Ishikawa (cell line): ENCODE measurements around the gene PRKN.

Source experiments
- CEBPB ChIP-seq: IDR thresholded peaks from 2 replicates; pipeline ENCODE4 v1.6.1; 2012
- CREB1 ChIP-seq: IDR thresholded peaks from 2 replicates; pipeline ENCODE4 v1.6.1; 2012; ENCODE audit warnings: low read depth
- EGR1 ChIP-seq: IDR thresholded peaks from 2 replicates; pipeline ENCODE4 v1.6.1; 2012
- EP300 ChIP-seq: IDR thresholded peaks from 2 replicates; pipeline ENCODE4 v1.6.1; 2012; ENCODE audit warnings: borderline replicate concordance
- FOXM1 ChIP-seq: IDR thresholded peaks from 2 replicates; pipeline ENCODE4 v1.6.1; 2012; ENCODE audit warnings: low read depth, borderline replicate concordance
- MAX ChIP-seq: IDR thresholded peaks from 2 replicates; pipeline ENCODE4 v1.6.1; 2012
- NFIC ChIP-seq: IDR thresholded peaks from 2 replicates; pipeline ENCODE4 v1.6.1; 2012
- RAD21 ChIP-seq: IDR thresholded peaks from 2 replicates; pipeline ENCODE4 v1.6.1; 2012; ENCODE audit warnings: low read depth
- REST ChIP-seq: IDR thresholded peaks from 2 replicates; pipeline ENCODE4 v1.6.1; 2012; ENCODE audit warnings: low read depth, mild to moderate bottlenecking
- TAF1 ChIP-seq: IDR thresholded peaks from 2 replicates; pipeline ENCODE4 v1.6.1; 2012; ENCODE audit warnings: low read depth, mild to moderate bottlenecking
- TCF12 ChIP-seq: IDR thresholded peaks from 2 replicates; pipeline ENCODE4 v1.6.1; 2012; ENCODE audit warnings: low read depth
- TEAD4 ChIP-seq: IDR thresholded peaks from 2 replicates; pipeline ENCODE4 v1.6.1; 2012
- USF1 ChIP-seq: IDR thresholded peaks from 2 replicates; pipeline ENCODE4 v1.6.1; 2012
- YY1 ChIP-seq: IDR thresholded peaks from 2 replicates; pipeline ENCODE4 v1.6.1; 2012; ENCODE audit warnings: low read depth
- ZBTB7A ChIP-seq: IDR thresholded peaks from 2 replicates; pipeline ENCODE4 v1.6.1; 2012; ENCODE audit warnings: low read depth

Gene PRKN

GRCh38 chr6:161637658-161638057, 1089.9 kb downstream of the PRKN start:
- no peak for TF ChIP-seq FOXM1
- TF ChIP-seq USF1, result no peak
- TF ChIP-seq REST, result no peak
- no peak for TF ChIP-seq TEAD4
- no peak for TF ChIP-seq NFIC
- no peak for TF ChIP-seq CEBPB
- TF ChIP-seq TAF1, result no peak
- no peak for TF ChIP-seq EGR1
- no peak for TF ChIP-seq RAD21
- no peak for TF ChIP-seq YY1

GRCh38 chr6:161636882-161637430, 1090.6 kb downstream of the PRKN start:
- TF ChIP-seq YY1 (no peak), TCF12 (no peak)

- TF ChIP-seq TEAD4, result no peak
- TF ChIP-seq MAX, result no peak
Measured at GRCh38 chr6:161635975-161636374, 1091.6 kb downstream of the PRKN start.

- TF ChIP-seq REST (no peak), MAX (no peak), USF1 (no peak), ZBTB7A (no peak), RAD21 (no peak), TCF12 (no peak), FOXM1 (no peak), CEBPB (no peak), YY1 (no peak), EP300 (no peak), NFIC (no peak), EGR1 (no peak), TEAD4 (no peak), TAF1 (no peak), CREB1 (no peak)
Measured at GRCh38 chr6:161634916-161635315, 1092.7 kb downstream of the PRKN start.

GRCh38 chr6:161631676-161632194, 1095.8 kb downstream of the PRKN start:
- TF ChIP-seq RAD21, result no peak
- no peak for TF ChIP-seq FOXM1
- TF ChIP-seq USF1, result no peak
- TF ChIP-seq ZBTB7A, result no peak

GRCh38 chr6:161630674-161631073, 1096.9 kb downstream of the PRKN start:
- TF ChIP-seq NFIC (no peak), RAD21 (no peak), MAX (no peak), TAF1 (no peak), REST (no peak), TCF12 (no peak), YY1 (no peak)
